NCI-H187 (cell line): ENCODE measurements around the gene TSTD2.
"Not testable (repeated sequence)": the region's sequence is repeated elsewhere in the genome, so short reads cannot be mapped to it uniquely, and the experiment has no call there.

Experiments
- DNase-seq, 2 experiments: peaks; one replicate each; lab custom pipeline; 2025; lab: John Stamatoyannopoulos, UW

Gene TSTD2

DNA sequence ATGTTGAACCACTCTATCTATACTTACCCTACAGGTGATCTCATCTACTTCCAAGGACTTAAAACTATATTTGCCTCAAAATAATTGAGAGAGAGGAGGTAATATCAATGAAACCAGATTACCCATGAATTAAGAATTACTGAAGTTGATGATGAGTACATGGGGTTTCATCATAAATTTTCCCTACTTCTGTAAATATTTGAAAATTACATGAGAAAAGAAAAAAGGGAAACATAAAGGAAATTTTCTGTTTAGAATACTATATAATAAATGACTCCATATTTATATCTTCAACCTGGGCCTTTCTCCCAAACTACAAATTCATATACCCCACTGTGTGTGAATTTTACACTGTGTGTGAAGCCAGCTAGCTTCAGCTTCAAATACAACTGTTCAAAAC lies 2.6 kb downstream of the TSTD2 start:
- no peak for DNase-seq

DNA sequence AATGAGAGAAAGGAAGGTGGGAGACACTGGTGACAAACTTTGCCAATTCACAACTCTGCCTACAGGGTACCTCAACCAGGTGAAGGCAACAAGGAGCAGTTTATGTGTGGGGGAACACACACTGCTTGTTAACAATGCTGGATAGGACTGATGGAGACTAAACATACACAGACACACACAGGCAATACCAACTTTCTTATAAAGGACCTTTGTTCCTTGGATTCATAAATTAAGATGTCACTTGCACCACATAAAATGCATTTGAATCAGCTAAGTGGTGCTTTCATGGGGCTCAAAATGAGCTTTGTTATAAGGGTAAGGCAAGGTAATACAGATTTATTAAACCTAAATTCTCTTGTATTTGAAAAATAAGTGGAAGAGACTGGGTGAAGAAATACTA lies 4.0 kb downstream of the TSTD2 start:
- DNase-seq = no peak

- DNase-seq = no peak
Observed at GRCh38 chr9:97628668-97629067, 4.5 kb downstream of the TSTD2 start.

DNA sequence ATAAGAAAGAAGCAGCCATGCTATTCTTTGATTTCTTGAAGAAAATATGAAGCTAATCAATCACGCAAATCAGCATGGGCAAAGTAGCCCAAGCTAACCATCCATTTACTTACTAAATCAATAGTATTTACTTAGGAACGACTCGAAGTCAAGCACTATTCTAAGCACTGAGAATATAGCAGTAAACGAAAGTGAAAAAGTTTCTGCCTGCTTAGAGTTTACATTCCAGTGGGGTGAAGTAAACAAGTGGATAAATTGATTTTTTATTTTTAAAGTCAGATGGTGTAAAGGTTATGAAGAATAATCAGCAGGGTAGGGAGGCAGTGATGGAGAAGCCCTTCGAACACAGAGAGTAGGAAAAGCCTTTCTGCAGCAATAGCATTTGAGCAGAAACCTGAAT lies 5.5 kb downstream of the TSTD2 start:
- no peak for DNase-seq

GRCh38 chr9:97625620-97626019 lies 7.5 kb downstream of the TSTD2 start:
- DNase-seq = no peak

- no peak for DNase-seq
Observed at GRCh38 chr9:97623946-97624345, 9.2 kb downstream of the TSTD2 start.

DNA sequence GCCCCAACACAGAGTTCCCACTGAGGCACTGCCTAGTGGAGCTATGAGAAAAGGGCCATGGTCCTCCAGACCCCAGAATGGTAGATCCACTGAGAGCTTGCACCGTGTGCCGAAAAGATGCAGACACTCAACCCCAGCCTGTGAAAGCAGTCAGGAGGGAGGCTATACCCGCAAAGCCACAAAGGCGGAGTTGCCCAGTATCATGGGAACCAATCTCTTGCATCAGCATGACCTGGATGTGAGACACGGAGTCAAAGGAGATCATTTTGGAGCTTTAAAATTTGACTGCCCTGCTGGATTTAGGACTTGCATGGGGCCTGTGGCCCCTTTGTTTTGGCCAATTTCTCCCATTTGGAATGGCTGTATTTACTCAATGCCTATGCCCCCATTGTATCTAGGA lies 10.7 kb downstream of the TSTD2 start:
- DNase-seq = not testable (repeated sequence)

- DNase-seq = not testable (repeated sequence)
Observed at GRCh38 chr9:97620063-97620462, 13.1 kb downstream of the TSTD2 start.

- no peak for DNase-seq
Observed at GRCh38 chr9:97617939-97618416, 15.2 kb downstream of the TSTD2 start.

- peak; percentile 2 to 6 for DNase-seq
Observed at GRCh38 chr9:97615439-97616072, 17.6 kb downstream of the TSTD2 start.

- no peak for DNase-seq
Observed at GRCh38 chr9:97604901-97605645, 28.1 kb downstream of the TSTD2 start.

DNA sequence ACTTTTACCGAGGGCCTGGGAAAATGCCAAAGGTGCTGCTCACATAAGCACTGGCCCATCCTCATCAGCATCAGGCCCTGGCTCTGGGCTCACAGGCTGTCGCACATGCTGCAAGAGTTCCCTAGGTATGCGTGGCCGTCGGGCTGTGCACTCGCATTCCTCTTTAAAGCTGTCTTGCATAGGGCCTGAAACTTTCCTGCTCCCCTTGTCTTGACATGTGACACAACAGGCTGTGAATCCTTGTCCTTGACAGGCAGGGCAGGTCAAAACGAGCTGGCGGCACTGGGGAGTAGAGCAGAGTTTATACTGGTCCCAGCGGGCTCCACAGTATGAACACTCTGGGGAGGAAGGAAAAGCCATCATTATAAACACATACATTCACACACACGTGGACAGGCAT lies 30.7 kb downstream of the TSTD2 start:
- no peak for DNase-seq

DNA sequence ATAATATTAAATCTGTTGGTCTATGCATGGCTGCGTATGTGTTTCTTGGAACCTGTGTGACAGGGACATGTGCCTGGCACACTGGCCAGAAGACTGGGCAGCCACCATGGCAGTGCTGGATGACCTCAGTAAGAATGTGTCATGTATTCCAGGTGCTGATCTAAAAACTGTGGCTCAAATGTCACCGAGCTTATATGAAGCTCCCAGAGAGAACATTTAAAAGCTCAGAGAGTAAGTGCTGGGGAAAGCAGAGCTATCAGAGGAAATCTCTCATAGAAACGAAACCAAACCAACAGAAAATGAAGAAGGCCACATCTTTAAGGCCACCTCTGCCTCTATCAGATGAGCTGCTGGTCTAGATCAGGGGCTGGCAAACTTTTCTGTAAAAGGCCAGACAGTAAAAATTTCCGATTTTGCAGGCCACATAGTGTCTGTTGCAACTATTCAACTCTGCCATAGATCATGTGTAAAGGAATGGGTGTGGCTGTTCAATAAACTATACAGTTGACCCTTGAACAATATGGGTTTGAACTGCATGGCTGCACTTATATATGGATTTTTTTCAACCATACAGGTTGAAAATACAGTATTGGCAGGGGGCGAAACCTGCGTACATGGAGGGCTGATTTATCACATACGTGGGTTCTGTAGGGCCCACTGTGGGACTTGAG lies 31.8 kb downstream of the TSTD2 start:
- DNase-seq = no peak

DNA sequence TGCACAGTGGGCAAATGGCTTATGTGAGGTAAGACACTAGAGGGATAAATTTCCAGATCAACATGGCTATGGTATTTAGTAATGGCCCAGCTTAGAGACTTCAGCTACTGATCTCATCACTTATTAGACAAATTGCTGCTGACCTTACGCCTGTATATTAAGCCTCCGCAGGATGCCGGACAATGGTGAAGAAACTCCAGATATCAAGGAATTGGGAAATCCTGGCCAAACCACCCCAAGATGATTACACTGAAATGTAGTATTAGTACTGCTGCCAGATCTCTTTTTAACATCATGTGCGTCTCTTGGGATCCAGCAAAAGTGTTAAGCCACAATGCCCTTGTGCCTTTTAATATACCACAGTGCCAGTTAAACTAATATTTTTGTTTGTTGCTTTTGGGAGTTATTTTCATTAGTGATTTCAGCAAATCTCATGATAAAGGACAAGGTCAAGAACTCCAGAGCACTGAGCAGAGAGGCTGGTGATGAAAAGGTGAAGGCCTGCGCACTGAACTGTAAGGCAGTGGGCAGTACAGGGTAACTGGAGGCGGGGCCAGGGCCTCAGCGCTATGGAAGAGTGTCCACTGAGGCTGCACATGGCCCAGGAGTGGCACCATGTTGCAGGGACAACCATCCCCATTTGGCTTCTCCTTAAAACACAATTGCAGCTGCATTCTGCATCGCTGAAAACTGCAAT lies 32.5 kb downstream of the TSTD2 start:
- no peak for DNase-seq

GRCh38 chr9:97599314-97599846 lies 33.8 kb downstream of the TSTD2 start:
- DNase-seq = no peak

DNA sequence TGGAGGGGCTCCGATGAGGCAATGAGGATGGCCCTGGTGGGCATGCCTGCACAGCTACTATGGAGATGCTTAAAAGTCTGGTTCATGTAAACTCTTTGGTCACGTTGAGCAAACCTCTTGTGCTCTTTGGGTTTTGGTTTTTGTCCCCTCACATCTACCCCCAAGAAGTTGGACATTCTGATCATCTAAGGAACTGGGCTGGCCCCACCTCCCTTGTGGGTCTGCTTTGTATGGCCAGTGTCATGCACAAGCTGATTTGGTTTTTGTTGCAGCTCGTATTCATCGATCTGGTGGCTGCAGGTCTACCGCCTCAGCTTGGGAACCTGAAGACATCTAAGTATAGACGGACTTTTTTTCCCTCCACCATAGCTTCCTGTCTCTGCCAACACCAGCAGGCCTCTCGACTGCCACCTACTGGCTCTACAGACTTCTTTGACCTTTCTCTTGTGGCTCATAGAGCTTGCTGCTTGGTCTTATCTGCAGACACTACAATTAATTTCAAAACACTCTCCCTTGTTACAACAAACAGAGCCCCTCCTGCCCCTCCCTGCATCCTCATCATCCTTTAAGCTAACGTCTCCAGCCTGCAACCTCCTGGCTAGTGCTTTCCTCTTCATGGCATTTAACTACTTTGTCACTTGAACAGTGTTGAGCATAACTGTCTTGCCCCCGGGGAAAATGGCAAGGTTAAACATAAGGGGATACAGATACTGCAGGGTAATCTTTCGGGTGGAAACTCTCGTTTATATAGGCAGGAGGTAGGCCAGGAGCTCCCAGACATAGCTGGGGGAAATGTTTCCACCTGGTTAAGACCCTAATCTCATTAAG lies 34.5 kb downstream of the TSTD2 start:
- DNase-seq = peak; percentile 3 to 36

GRCh38 chr9:97596906-97597305 lies 36.3 kb downstream of the TSTD2 start:
- no peak for DNase-seq

DNA sequence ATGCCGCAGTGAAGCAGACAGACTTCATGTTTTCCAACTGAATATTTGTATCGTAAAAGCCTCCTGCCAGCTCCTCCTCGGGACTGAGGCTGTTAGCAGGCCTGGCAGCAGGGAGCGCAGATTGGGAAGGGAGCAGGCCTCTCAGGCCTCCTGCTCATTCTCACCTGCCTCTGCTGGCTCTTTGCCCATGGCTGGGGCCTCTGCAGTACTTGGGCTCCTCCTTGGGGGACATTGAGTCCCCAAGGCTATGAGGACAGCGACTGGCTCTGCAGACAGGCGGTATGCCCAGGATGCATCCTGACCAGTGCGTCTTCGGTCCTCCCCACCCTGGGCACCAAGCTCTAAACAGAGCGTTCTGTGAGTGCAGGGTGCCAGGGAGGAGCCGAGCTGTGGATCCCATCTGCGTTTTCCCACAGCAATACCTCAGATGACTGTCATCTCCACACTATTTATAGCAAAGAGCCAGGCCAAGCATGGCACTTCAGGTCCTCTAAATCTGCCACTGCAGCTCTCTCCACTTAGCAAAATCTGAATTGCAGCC lies 38.7 kb downstream of the TSTD2 start:
- DNase-seq = peak; percentile 5 to 52

GRCh38 chr9:97593960-97594359 lies 39.2 kb downstream of the TSTD2 start:
- no peak for DNase-seq

- no peak for DNase-seq
Observed at GRCh38 chr9:97592126-97592525, 41.0 kb downstream of the TSTD2 start.

- no peak for DNase-seq
Observed at GRCh38 chr9:97591535-97591934, 41.6 kb downstream of the TSTD2 start.
